ENCODE measurements around the gene SNX27. TPM values are rescaled to one million over a fixed set of nuclear protein-coding genes. Genes with fewer than 3 reads are reported as not detected.

The SNX27 gene
- total and polyA plus RNA-seq, 11 donors: 9.6 to 39.4 (median 29.0) TPM

GRCh38 chr1:151704246-151704645 is 92.4 kb downstream of the SNX27 start:
- no peak for ATAC-seq
- Histone ChIP-seq H3K4me3 (no peak overlapping the region), H3K9me3 (no peaks in the 10 kb centered on the region), H3K4me1 (no peaks in the 10 kb centered on the region), H3K27ac (no peak overlapping the region), H3K36me3 (peaks cover 0 to 28% (median 26%) of the 10 kb centered on the region in 9 donors), H3K27me3 (no peaks in the 10 kb centered on the region)
- TF ChIP-seq, protein P1, sequence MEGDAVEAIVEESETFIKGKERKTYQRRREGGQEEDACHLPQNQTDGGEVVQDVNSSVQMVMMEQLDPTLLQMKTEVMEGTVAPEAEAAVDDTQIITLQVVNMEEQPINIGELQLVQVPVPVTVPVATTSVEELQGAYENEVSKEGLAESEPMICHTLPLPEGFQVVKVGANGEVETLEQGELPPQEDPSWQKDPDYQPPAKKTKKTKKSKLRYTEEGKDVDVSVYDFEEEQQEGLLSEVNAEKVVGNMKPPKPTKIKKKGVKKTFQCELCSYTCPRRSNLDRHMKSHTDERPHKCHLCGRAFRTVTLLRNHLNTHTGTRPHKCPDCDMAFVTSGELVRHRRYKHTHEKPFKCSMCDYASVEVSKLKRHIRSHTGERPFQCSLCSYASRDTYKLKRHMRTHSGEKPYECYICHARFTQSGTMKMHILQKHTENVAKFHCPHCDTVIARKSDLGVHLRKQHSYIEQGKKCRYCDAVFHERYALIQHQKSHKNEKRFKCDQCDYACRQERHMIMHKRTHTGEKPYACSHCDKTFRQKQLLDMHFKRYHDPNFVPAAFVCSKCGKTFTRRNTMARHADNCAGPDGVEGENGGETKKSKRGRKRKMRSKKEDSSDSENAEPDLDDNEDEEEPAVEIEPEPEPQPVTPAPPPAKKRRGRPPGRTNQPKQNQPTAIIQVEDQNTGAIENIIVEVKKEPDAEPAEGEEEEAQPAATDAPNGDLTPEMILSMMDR (IDR thresholded peaks at IDR 0.05): no peak
- TF ChIP-seq POLR2A (IDR thresholded peaks at IDR 0.05): no peak
- WGBS, 4 donors: 67 to 85% (median 79%) methylated on average over 4 of the region's 4 CpGs
- no peak for DNase-seq
- intact Hi-C loops (cut with DNase I): no loop called here

DNA sequence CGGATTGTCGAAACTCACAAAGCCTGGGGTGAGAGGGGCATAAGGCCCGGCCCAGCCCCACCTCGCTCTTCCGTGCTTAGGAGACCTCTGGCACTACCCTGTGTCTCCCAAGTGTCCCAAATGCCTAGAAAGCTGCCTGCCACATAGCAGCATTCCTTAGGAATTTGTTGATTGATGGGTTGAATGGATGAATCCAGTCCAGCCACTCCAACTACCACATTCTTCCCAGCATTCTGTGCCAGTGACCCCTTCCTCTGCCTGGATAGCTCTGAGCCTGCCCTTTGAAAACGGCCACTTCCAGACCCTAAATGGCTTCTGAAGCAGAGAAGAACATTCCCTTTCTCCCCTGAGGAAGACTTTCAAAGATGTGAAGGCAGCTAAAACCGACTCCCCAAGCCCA is 93.3 kb downstream of the SNX27 start:
- Histone ChIP-seq H3K4me1 (no peaks in the 10 kb centered on the region), H3K27ac (no peak overlapping the region), H3K36me3 (peaks cover 0 to 19% (median 17%) of the 10 kb centered on the region in 9 donors), H3K27me3 (no peaks in the 10 kb centered on the region), H3K9me3 (no peaks in the 10 kb centered on the region), H3K4me3 (no peak overlapping the region)
- DNase-seq: no peak
- intact Hi-C loops (cut with DNase I): no loop called here
- ATAC-seq: no peak
- 81 to 88% (median 85%) methylated on average over 4 to 7 of the region's 7 CpGs for WGBS, 4 donors
- TF ChIP-seq, protein P1 (IDR thresholded peaks at IDR 0.05): no peak
- TF ChIP-seq POLR2A (IDR thresholded peaks at IDR 0.05): no peak

DNA sequence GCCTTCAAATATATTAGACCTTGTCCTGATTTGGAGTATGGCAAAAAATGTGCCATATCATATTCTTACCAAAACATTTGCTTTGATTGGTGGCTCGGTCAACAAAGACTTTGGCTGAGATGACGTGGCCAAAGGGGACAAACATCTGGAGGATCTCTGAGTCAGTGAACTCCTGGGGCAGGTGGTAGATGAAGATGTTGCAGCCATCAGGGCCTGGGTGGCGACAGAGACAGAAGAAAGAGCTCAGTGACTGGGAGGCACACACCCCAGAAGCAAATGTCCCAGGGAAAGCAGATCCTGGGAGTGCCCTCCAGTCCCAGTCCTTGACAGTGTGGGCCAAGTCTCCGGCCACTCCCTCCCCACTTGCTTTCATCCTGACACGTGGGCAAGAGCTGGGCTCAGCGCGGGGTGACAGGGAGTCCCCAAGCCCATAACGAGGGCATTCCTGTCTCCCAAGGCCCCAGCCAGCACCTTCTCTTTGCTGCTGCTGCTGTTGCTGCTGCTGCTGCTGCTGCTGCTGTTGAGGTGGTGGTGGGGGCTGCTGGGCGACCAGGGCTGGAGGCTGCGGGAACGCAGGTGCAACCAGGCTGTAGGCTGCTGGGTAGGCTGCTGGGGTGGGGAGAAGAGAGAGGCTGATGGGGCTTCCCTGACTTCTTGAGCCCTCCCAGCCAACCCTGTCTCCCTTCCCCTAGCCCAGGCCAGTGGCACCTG is 94.1 kb downstream of the SNX27 start:
- ATAC-seq (no peak), DNase-seq (no peak)
- no peak for TF ChIP-seq POLR2A (IDR thresholded peaks at IDR 0.05)
- TF ChIP-seq, protein P1 (IDR thresholded peaks at IDR 0.05): no peak
- H3K27me3 ChIP-seq: peaks cover 0 to 1% (median 0%) of the 10 kb centered on the region in 9 donors
- peaks cover 0 to 12% (median 9%) of the 10 kb centered on the region in 9 donors for H3K36me3 ChIP-seq
- H3K4me1 ChIP-seq: no peaks in the 10 kb centered on the region
- H3K27ac ChIP-seq: no peak overlapping the region
- intact Hi-C loops (cut with DNase I): no loop called here
- H3K9me3 ChIP-seq: no peaks in the 10 kb centered on the region
- no peak overlapping the region for H3K4me3 ChIP-seq
- 56 to 71% (median 68%) methylated on average over 8 to 11 of the region's 11 CpGs for WGBS, 4 donors

DNA sequence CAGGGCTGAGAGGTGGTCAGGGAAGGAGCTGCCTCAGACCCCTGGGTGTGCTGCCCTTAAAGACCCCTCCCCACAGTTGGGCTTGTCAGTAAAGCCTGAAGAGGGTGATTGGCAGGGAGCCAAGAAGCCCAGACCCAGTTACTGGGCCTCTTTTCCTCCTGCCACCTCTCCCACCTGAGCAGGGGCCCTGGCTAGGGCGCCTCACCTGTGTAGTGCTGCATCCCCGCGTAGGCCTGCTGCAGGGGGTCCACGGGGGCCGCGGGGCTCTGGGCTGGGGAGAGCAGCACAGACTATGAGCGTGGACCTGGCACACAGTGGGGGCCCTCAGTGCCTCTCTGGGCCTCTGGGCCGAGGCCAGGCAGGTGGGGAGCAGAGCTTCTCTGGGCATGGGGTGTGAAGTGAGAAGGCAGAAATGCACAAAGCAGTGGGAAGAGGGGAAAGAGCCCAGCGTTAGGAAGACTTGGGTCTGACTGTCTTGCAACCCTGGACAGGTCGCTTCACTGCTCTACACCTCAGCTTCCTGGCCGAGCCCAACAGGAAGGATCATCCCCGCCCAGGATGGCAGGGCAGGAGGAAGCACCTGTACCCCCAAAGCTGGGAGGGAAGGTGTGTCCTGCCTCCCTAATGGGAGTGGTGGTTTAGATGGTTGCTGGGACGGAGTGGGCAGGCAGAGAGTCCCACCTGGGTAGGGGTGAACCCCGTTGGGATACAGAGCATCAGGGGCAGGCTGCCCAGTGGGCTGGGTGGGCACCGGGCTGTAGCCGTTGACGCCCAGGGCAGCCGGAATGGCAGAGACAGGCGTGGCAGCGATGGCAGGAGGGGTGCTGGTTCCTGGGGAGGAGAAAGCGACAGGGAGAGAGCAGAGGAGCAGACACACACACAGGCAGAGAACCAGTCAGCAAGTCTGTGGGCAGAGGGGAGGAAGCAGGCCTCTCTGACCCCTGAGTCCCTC is 94.9 kb downstream of the SNX27 start:
- TF ChIP-seq POLR2A (IDR thresholded peaks at IDR 0.05): no peak
- TF ChIP-seq, protein P1 (IDR thresholded peaks at IDR 0.05): no peak
- DNase-seq: no peak
- H3K9me3 ChIP-seq: no peaks in the 10 kb centered on the region
- H3K27me3 ChIP-seq: peaks cover 0 to 8% (median 0%) of the 10 kb centered on the region in 9 donors
- intact Hi-C loops (cut with DNase I): no loop called here
- ATAC-seq: peak in 1 of 4 donors; percentile 14
- H3K4me3 ChIP-seq: no peak overlapping the region
- H3K27ac ChIP-seq: no peak overlapping the region
- H3K4me1 ChIP-seq: no peaks in the 10 kb centered on the region
- WGBS, 4 donors: 76 to 80% (median 77%) methylated on average over 15 to 21 of the region's 21 CpGs
- peaks cover 0 to 4% (median under 1%) of the 10 kb centered on the region in 9 donors for H3K36me3 ChIP-seq

Measured in heart left ventricle (tissue), 16 donors.